HL-60 (cell line): ENCODE results near the gene APOBEC3A.

Experiments
- POLR2AphosphoS5 ChIP-seq: IDR thresholded peaks from 2 replicates; pipeline ENCODE4 v1.6.1; 2012; ENCODE audit warnings: low read depth
- SPI1 ChIP-seq: IDR thresholded peaks from 2 replicates; pipeline ENCODE4 v1.6.1; 2012; ENCODE audit warnings: low read depth, mild to moderate bottlenecking, borderline replicate concordance
- TF ChIP-seq, protein P1 (sequence below): IDR thresholded peaks from one replicate; pipeline ENCODE4 v1.5.1; 2011; ENCODE audit warnings: low read length, control low read depth, inconsistent platforms; ENCODE audit not compliant: insufficient read depth

DNA sequence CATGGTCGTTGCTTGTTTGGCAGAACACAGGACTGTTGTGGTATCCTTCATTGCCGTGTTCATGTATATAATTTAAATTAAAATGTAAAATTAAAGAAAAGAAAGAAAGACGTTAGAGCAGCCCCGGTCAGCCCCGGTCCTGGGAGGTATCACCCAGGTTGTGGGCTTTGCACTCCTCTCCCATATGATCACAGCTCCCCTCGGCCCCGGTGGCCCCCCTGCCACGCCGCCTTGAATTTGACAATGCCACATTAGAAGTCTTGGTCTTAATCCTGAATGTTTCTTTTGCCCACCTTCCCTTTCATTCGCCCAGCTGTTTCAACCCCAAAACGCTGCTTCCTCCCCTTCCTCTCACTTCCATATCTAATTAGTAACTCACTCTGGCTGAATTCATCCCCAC is 11.4 kb downstream of the APOBEC3A start:
- TF ChIP-seq POLR2AphosphoS5 (no peak), SPI1 (no peak)
- TF ChIP-seq, protein P1, sequence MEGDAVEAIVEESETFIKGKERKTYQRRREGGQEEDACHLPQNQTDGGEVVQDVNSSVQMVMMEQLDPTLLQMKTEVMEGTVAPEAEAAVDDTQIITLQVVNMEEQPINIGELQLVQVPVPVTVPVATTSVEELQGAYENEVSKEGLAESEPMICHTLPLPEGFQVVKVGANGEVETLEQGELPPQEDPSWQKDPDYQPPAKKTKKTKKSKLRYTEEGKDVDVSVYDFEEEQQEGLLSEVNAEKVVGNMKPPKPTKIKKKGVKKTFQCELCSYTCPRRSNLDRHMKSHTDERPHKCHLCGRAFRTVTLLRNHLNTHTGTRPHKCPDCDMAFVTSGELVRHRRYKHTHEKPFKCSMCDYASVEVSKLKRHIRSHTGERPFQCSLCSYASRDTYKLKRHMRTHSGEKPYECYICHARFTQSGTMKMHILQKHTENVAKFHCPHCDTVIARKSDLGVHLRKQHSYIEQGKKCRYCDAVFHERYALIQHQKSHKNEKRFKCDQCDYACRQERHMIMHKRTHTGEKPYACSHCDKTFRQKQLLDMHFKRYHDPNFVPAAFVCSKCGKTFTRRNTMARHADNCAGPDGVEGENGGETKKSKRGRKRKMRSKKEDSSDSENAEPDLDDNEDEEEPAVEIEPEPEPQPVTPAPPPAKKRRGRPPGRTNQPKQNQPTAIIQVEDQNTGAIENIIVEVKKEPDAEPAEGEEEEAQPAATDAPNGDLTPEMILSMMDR = no peak
